Loucy (cell line): ENCODE results near the gene C7.

Experiments used
- H2AFZ ChIP-seq: fragments of 200-600 bp; sonication (generic); 2 replicates; pipeline ENCODE4 v1.6.0; 2016; ENCODE audit warnings: antibody characterized with exemption, mild to moderate bottlenecking, low read length, moderate library complexity
- H3F3A ChIP-seq: fragments of 200-600 bp; 2 replicates; pipeline ENCODE4 v1.6.0; 2016; ENCODE audit warnings: antibody characterized with exemption, low read depth, mild to moderate bottlenecking
- H3K27me3 ChIP-seq: fragments of 200-600 bp; sonication (generic); 2 replicates; pipeline ENCODE4 v1.6.1; 2014; ENCODE audit warnings: low read length, mild to moderate bottlenecking; ENCODE audit not compliant: insufficient read depth, poor library complexity, severe bottlenecking
- H3K36me3 ChIP-seq: fragments of 200-600 bp; sonication (generic); 2 replicates; pipeline ENCODE4 v1.6.1; 2016; ENCODE audit warnings: low read length; ENCODE audit not compliant: insufficient read depth
- H3K4me1 ChIP-seq: fragments of 200-600 bp; sonication (generic); 2 replicates; pipeline ENCODE4 v1.5.1; 2014; ENCODE audit warnings: low read length, mild to moderate bottlenecking; ENCODE audit not compliant: insufficient read depth, poor library complexity, severe bottlenecking
- H3K4me2 ChIP-seq: fragments of 200-600 bp; sonication (generic); 2 replicates; pipeline ENCODE4 v1.6.0; 2014; ENCODE audit warnings: antibody characterized with exemption, low read length, low read depth, mild to moderate bottlenecking; ENCODE audit not compliant: poor library complexity, severe bottlenecking
- H3K4me3 ChIP-seq: fragments of 200-600 bp; sonication (generic); 2 replicates; pipeline ENCODE4 v1.5.1; 2014; ENCODE audit warnings: low read length, mild to moderate bottlenecking, mixed read lengths; ENCODE audit not compliant: poor library complexity, severe bottlenecking
- H3K79me2 ChIP-seq: fragments of 200-600 bp; sonication (generic); 2 replicates; pipeline ENCODE4 v1.6.1; 2014; ENCODE audit warnings: low read length; ENCODE audit not compliant: insufficient read depth
- H3K9ac ChIP-seq: fragments of 200-600 bp; sonication (generic); 2 replicates; pipeline ENCODE4 v1.6.0; 2014; ENCODE audit warnings: mild to moderate bottlenecking, low read depth, low read length, moderate library complexity; ENCODE audit not compliant: poor library complexity, severe bottlenecking
- H3K9me2 ChIP-seq: fragments of 200-600 bp; sonication (generic); replicated peaks from 2 replicates; pipeline ENCODE4 v1.6.1; 2016; ENCODE audit warnings: low read depth, low read length, mixed read lengths
- H3K9me3 ChIP-seq: fragments of 200-600 bp; sonication (generic); 2 replicates; pipeline ENCODE4 v1.6.1; 2014; ENCODE audit warnings: mild to moderate bottlenecking, antibody characterized with exemption, low read length, low read depth; ENCODE audit not compliant: insufficient read depth
- H4K20me1 ChIP-seq: fragments of 200-600 bp; sonication (generic); 2 replicates; pipeline ENCODE4 v1.6.0; 2014; ENCODE audit warnings: antibody characterized with exemption, low read length, mild to moderate bottlenecking; ENCODE audit not compliant: insufficient read depth, poor library complexity, severe bottlenecking
- EZH2phosphoT487 ChIP-seq: fragments of 200-600 bp; IDR thresholded peaks from 2 replicates; pipeline ENCODE4 v1.6.1; 2018; ENCODE audit warnings: antibody characterized with exemption, mild to moderate bottlenecking, moderate library complexity, borderline replicate concordance
- TF ChIP-seq, protein P1 (sequence below): fragments of 200-600 bp; sonication (generic); conservative IDR thresholded peaks from 2 replicates; pipeline ENCODE4 v1.5.1; 2014; ENCODE audit warnings: mild to moderate bottlenecking, antibody characterized with exemption, low read length

Gene C7

DNA sequence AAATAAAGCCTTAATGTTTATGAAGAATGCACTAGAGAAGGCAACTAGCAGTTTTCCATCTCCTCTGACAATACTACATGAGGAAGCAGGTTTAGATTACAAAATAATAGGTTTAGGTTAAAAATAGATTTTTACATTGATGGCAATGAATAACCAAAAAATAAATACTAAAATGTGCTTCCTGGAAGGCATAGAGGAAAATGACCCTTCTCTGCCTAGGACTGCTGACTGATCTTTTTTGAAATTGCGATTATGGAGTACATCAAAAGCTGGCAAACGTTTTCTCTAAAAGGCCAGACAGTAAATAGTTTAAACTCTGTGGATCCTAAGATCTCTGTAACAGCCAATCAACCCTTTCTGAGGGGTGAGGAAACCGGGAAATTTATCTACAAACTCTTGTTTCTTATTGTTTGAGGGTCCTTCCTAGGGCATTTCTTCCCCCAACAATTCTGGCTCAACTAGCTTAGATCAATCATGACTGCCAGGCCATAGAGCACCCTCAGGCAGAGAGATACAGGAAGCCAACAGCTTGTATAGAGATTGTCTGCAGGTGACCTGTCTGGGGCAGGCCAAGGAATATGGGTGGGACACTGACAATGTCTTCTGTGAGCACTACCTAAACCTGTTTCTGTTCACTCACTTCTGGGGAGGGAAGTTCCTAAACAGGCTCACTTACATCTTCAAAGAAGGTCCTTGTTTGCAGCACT lies 94.5 kb downstream of the C7 start:
- Histone ChIP-seq H4K20me1 (no peaks in the 10 kb centered on the region), H3K36me3 (no peaks in the 10 kb centered on the region), H3K4me1 (no peaks in the 10 kb centered on the region), H3F3A (no peaks in the 10 kb centered on the region), H3K79me2 (no peaks in the 10 kb centered on the region), H3K27me3 (no peaks in the 10 kb centered on the region), H3K9ac (no peak overlapping the region), H3K9me2 (no peaks in the 10 kb centered on the region), H3K4me2 (no peak overlapping the region), H2AFZ (no peak overlapping the region), H3K9me3 (no peaks in the 10 kb centered on the region), H3K4me3 (no peak overlapping the region)
- no peak for TF ChIP-seq EZH2phosphoT487
- TF ChIP-seq, protein P1, sequence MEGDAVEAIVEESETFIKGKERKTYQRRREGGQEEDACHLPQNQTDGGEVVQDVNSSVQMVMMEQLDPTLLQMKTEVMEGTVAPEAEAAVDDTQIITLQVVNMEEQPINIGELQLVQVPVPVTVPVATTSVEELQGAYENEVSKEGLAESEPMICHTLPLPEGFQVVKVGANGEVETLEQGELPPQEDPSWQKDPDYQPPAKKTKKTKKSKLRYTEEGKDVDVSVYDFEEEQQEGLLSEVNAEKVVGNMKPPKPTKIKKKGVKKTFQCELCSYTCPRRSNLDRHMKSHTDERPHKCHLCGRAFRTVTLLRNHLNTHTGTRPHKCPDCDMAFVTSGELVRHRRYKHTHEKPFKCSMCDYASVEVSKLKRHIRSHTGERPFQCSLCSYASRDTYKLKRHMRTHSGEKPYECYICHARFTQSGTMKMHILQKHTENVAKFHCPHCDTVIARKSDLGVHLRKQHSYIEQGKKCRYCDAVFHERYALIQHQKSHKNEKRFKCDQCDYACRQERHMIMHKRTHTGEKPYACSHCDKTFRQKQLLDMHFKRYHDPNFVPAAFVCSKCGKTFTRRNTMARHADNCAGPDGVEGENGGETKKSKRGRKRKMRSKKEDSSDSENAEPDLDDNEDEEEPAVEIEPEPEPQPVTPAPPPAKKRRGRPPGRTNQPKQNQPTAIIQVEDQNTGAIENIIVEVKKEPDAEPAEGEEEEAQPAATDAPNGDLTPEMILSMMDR: no peak

GRCh38 chr5:41004931-41005330 lies 95.6 kb downstream of the C7 start:
- Histone ChIP-seq H3K4me1 (no peaks in the 10 kb centered on the region), H3K9me3 (no peaks in the 10 kb centered on the region), H3K79me2 (no peaks in the 10 kb centered on the region), H3K27me3 (no peaks in the 10 kb centered on the region), H3K36me3 (no peaks in the 10 kb centered on the region), H3K4me2 (no peak overlapping the region), H3K9me2 (no peaks in the 10 kb centered on the region), H2AFZ (no peak overlapping the region), H4K20me1 (no peaks in the 10 kb centered on the region), H3K9ac (no peak overlapping the region), H3K4me3 (no peak overlapping the region), H3F3A (no peaks in the 10 kb centered on the region)
- no peak for TF ChIP-seq EZH2phosphoT487
- TF ChIP-seq, protein P1: no peak

GRCh38 chr5:41009232-41009631 lies 99.9 kb downstream of the C7 start:
- H3K79me2 ChIP-seq: no peaks in the 10 kb centered on the region
- no peak overlapping the region for H3K9ac ChIP-seq
- H3F3A ChIP-seq: no peaks in the 10 kb centered on the region
- no peaks in the 10 kb centered on the region for H4K20me1 ChIP-seq
- H3K4me1 ChIP-seq: no peaks in the 10 kb centered on the region
- H3K4me3 ChIP-seq: no peak overlapping the region
- no peaks in the 10 kb centered on the region for H3K27me3 ChIP-seq
- H3K9me3 ChIP-seq: no peaks in the 10 kb centered on the region
- no peaks in the 10 kb centered on the region for H3K9me2 ChIP-seq
- no peak overlapping the region for H2AFZ ChIP-seq
- H3K4me2 ChIP-seq: no peak overlapping the region
- TF ChIP-seq EZH2phosphoT487: no peak
- TF ChIP-seq, protein P1: no peak
- no peaks in the 10 kb centered on the region for H3K36me3 ChIP-seq
